Hepatocyte (in vitro differentiated cells): ENCODE measurements around the gene AGBL1. TPM values are rescaled to one million over a fixed set of nuclear protein-coding genes. Genes with fewer than 3 reads are reported as not detected.

Experiments
- DNase-seq: peaks from one replicate; pipeline ENCODE4 v3.0.0-alpha.2; 2016; ENCODE audit warnings: low spot score
- H2AFZ ChIP-seq: fragments of 200-600 bp; sonication (generic); 2 replicates; pipeline ENCODE4 v1.6.0; 2016; ENCODE audit warnings: antibody characterized with exemption, mild to moderate bottlenecking
- H3K27ac ChIP-seq: fragments of 200-600 bp; sonication (generic); 2 replicates; pipeline ENCODE4 v1.5.1; 2016; ENCODE audit warnings: mild to moderate bottlenecking
- H3K27me3 ChIP-seq: fragments of 200-600 bp; sonication (generic); 2 replicates; pipeline ENCODE4 v1.6.1; 2016
- H3K36me3 ChIP-seq: fragments of 200-600 bp; sonication (generic); replicated peaks from 2 replicates; pipeline ENCODE4 v1.5.1; 2016; ENCODE audit warnings: low read depth; ENCODE audit not compliant: insufficient read depth
- H3K4me1 ChIP-seq: fragments of 200-600 bp; sonication (generic); 2 replicates; pipeline ENCODE4 v1.5.1; 2016; ENCODE audit warnings: mild to moderate bottlenecking, moderate library complexity; ENCODE audit not compliant: insufficient read depth
- H3K4me2 ChIP-seq: fragments of 200-600 bp; sonication (generic); 2 replicates; pipeline ENCODE4 v1.6.0; 2016
- H3K4me3 ChIP-seq: fragments of 200-600 bp; sonication (generic); 2 replicates; pipeline ENCODE4 v1.5.1; 2016; ENCODE audit warnings: mild to moderate bottlenecking
- H3K79me2 ChIP-seq: fragments of 200-600 bp; sonication (generic); 2 replicates; pipeline ENCODE4 v1.6.0; 2017; ENCODE audit warnings: mild to moderate bottlenecking
- H3K9me2 ChIP-seq: fragments of 200-600 bp; sonication (generic); replicated peaks from 2 replicates; pipeline ENCODE4 v1.6.0; 2017; ENCODE audit warnings: mild to moderate bottlenecking; ENCODE audit not compliant: insufficient read depth
- H3K9me3 ChIP-seq: fragments of 200-600 bp; sonication (generic); 2 replicates; pipeline ENCODE4 v1.5.1; 2016; ENCODE audit warnings: low read depth, mild to moderate bottlenecking
- H4K20me1 ChIP-seq: fragments of 200-600 bp; sonication (generic); 2 replicates; pipeline ENCODE4 v1.6.0; 2016; ENCODE audit warnings: mild to moderate bottlenecking; ENCODE audit not compliant: insufficient read depth, poor library complexity, severe bottlenecking
- CTCF ChIP-seq: fragments of 200-600 bp; sonication (generic); IDR thresholded peaks from 2 replicates; pipeline ENCODE4 v1.5.1; 2016; ENCODE audit warnings: antibody characterized with exemption, mild to moderate bottlenecking; ENCODE audit not compliant: poor library complexity
- EZH2 ChIP-seq: fragments of 200-600 bp; sonication (generic); IDR thresholded peaks from 2 replicates; pipeline ENCODE4 v1.6.1; 2016; ENCODE audit warnings: antibody characterized with exemption, mild to moderate bottlenecking, borderline replicate concordance
- EZH2phosphoT487 ChIP-seq: fragments of 200-600 bp; sonication (generic); IDR thresholded peaks from one replicate; pipeline ENCODE4 v1.6.1; 2018; ENCODE audit warnings: antibody characterized with exemption, mild to moderate bottlenecking, low read depth, moderate library complexity; ENCODE audit not compliant: unreplicated experiment, severe bottlenecking
- WGBS: methylation state at CpG from one replicate; pipeline ENCODE4 v1.1.6; 2016; ENCODE audit warnings: low lambda C conversion rate; ENCODE audit errors: missing lambda C conversion rate; 5-methylcytosine and 5-hydroxymethylcytosine counted together
- polyA plus RNA-seq: library from polyadenylated mRNA; unstranded; fragments of >200 nt; fragmentation: Nextera tagmentation; extraction: Ambion mirVana; gene quantifications from 2 replicates; pipeline ENCODE4 v1.2.1, GENCODE V29; 2016
- total RNA-seq: library from RNA; depleted of rRNA; stranded (reverse); fragments of >200 nt; gene quantifications from 2 replicates; pipeline ENCODE4 v1.2.3, GENCODE V29; 2014

AGBL1 gene
- total and polyA plus RNA-seq, 2 experiments from 2014 or later, result not detected

GRCh38 chr15:86557018-86557550 is 477.4 kb downstream of the AGBL1 start:
- no peaks in the 10 kb centered on the region for H3K27me3 ChIP-seq
- no peaks in the 10 kb centered on the region for H3K79me2 ChIP-seq
- H3K27ac ChIP-seq, result peak overlapping the region; percentile 84
- H3K9me2 ChIP-seq, result no peaks in the 10 kb centered on the region
- H3K4me1 ChIP-seq, result peaks cover 12% of the 10 kb centered on the region
- no peaks in the 10 kb centered on the region for H3K36me3 ChIP-seq
- WGBS, result 70% methylated on average over 3 of the region's 3 CpGs
- no peak for TF ChIP-seq EZH2
- no peak for TF ChIP-seq EZH2phosphoT487
- TF ChIP-seq CTCF, result no peak
- no peak overlapping the region for H3K4me3 ChIP-seq
- H3K4me2 ChIP-seq, result no peak overlapping the region
- H3K9me3 ChIP-seq, result no peaks in the 10 kb centered on the region
- H2AFZ ChIP-seq, result no peak overlapping the region
- DNase-seq, result no peak
- no peaks in the 10 kb centered on the region for H4K20me1 ChIP-seq

DNA sequence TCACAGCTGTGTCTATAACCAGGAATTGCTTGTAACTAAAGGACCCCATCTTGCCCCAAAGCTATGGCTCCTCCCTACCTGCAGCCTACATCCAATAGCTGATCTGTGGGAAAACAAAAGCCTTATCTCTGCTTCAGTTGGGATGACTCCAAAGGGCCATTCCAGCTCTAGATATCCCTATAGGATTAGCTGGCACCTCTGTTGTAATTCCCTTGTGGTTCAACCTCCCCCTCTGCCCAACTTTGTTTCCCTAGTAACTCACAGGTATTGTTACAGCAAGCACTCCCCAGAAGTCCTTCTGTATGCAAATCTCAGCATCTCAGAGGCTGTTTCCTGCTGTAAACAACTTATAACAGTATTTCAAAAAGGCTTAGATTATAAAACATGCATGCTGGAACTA is 478.6 kb downstream of the AGBL1 start:
- H2AFZ ChIP-seq, result no peak overlapping the region
- peaks cover 12% of the 10 kb centered on the region for H3K4me1 ChIP-seq
- no peak for DNase-seq
- no peaks in the 10 kb centered on the region for H3K9me3 ChIP-seq
- no peak overlapping the region for H3K27ac ChIP-seq
- H4K20me1 ChIP-seq, result no peaks in the 10 kb centered on the region
- H3K79me2 ChIP-seq, result no peaks in the 10 kb centered on the region
- H3K27me3 ChIP-seq, result no peaks in the 10 kb centered on the region
- no peak overlapping the region for H3K4me2 ChIP-seq
- no peak for TF ChIP-seq EZH2
- TF ChIP-seq EZH2phosphoT487, result no peak
- TF ChIP-seq CTCF, result no peak
- H3K4me3 ChIP-seq, result no peak overlapping the region
- H3K36me3 ChIP-seq, result no peaks in the 10 kb centered on the region
- H3K9me2 ChIP-seq, result no peaks in the 10 kb centered on the region

DNA sequence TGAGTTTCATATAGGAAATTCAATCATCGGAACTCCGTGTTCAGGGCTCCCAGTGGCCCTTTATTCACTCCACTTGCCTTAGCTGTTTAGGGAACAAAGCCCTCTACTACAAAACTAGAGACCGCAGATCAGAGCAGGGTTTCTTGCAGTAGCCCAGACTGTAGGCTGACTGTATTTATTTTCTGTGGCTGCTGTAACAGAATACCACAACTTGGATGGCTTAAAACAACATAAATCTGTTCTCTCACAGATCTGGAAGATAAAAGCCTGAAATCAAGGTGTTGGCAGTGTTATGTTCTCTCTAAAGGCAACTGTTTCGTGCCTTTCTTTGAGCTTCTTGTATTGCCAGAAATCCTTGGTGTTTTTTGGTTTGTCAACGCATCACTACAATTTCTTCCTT is 479.0 kb downstream of the AGBL1 start:
- peaks cover 12% of the 10 kb centered on the region for H3K4me1 ChIP-seq
- no peaks in the 10 kb centered on the region for H3K9me3 ChIP-seq
- DNase-seq, result no peak
- no peaks in the 10 kb centered on the region for H3K79me2 ChIP-seq
- TF ChIP-seq EZH2 (no peak), EZH2phosphoT487 (no peak), CTCF (no peak)
- no peak overlapping the region for H3K27ac ChIP-seq
- 81% methylated on average over 5 of the region's 5 CpGs for WGBS
- no peak overlapping the region for H3K4me2 ChIP-seq
- no peak overlapping the region for H3K4me3 ChIP-seq
- H3K36me3 ChIP-seq, result no peaks in the 10 kb centered on the region
- no peaks in the 10 kb centered on the region for H3K27me3 ChIP-seq
- H3K9me2 ChIP-seq, result no peaks in the 10 kb centered on the region
- no peak overlapping the region for H2AFZ ChIP-seq
- H4K20me1 ChIP-seq, result no peaks in the 10 kb centered on the region

- Histone ChIP-seq H4K20me1 (no peaks in the 10 kb centered on the region), H3K4me3 (no peak overlapping the region), H3K4me1 (no peaks in the 10 kb centered on the region), H2AFZ (no peak overlapping the region), H3K27me3 (no peaks in the 10 kb centered on the region), H3K9me2 (no peaks in the 10 kb centered on the region), H3K4me2 (no peak overlapping the region), H3K27ac (no peak overlapping the region), H3K9me3 (no peaks in the 10 kb centered on the region), H3K79me2 (no peaks in the 10 kb centered on the region), H3K36me3 (no peaks in the 10 kb centered on the region)
- TF ChIP-seq EZH2phosphoT487, result no peak
- no peak for TF ChIP-seq CTCF
- TF ChIP-seq EZH2, result no peak
- no peak for DNase-seq
Observed at GRCh38 chr15:86568378-86568777, 488.7 kb downstream of the AGBL1 start.
